IMR-90 (cell line): ENCODE measurements around the gene ASL. TPM values are rescaled to one million over a fixed set of nuclear protein-coding genes. Genes with fewer than 3 reads are reported as not detected.

Source experiments
- ATAC-seq: fragments of 200-7000 bp; cut with Tn5 transposase; 2 replicates; pipeline ENCODE4 v1.9.1; 2020; ENCODE audit warnings: low read depth, mild to moderate bottlenecking, moderate library complexity
- BruUV-seq: library from RNA; stranded (reverse); fragments of 400-500 nt; replicated peaks from 2 replicates; lab custom pipeline; 2021; lab: Mats Ljungman, UMichigan
- CTCF ChIA-PET: fragments of 300-600 bp; formaldehyde crosslinking; extraction: SDS; loops from one replicate; lab custom pipeline; 2021; ENCODE audit warnings: antibody characterized with exemption; lab: Yijun Ruan, JAX
- POLR2A ChIA-PET: fragments of 300-600 bp; sonication (Branson Sonifier 250); formaldehyde crosslinking; loops from one replicate; lab custom pipeline; 2022; ENCODE audit warnings: antibody characterized with exemption; ENCODE audit not compliant: unreplicated experiment; lab: Charles Lee
- DNase-seq: peaks from one replicate; pipeline ENCODE4 v3.0.0; 2013
- H2AFZ ChIP-seq: replicated peaks from 2 replicates; pipeline ENCODE3; 2013; ENCODE audit warnings: low read length, mild to moderate bottlenecking; ENCODE audit not compliant: poor library complexity
- H2AK5ac ChIP-seq: 2 replicates; pipeline ENCODE4 v1.6.1; 2013; ENCODE audit warnings: low read depth, low read length, inconsistent platforms
- H2AK9ac ChIP-seq: replicated peaks from 2 replicates; pipeline ENCODE3; 2013; ENCODE audit warnings: mild to moderate bottlenecking, low read depth, low read length, moderate library complexity; ENCODE audit not compliant: poor library complexity
- H2BK120ac ChIP-seq: 2 replicates; pipeline ENCODE4 v1.6.1; 2013; ENCODE audit warnings: low read depth, low read length, inconsistent platforms
- H2BK15ac ChIP-seq: 3 replicates; pipeline ENCODE4 v1.6.1; 2013; ENCODE audit warnings: low read depth, low read length, inconsistent platforms
- H2BK20ac ChIP-seq: 2 replicates; pipeline ENCODE4 v1.6.1; 2013; ENCODE audit warnings: low read depth, mild to moderate bottlenecking, inconsistent platforms, low read length, moderate library complexity
- H2BK5ac ChIP-seq: 2 replicates; pipeline ENCODE4 v1.6.1; 2013; ENCODE audit warnings: mild to moderate bottlenecking, low read depth, low read length, inconsistent platforms; ENCODE audit not compliant: poor library complexity, severe bottlenecking
- H3K14ac ChIP-seq: replicated peaks from 2 replicates; pipeline ENCODE4 v1.6.1; 2013; ENCODE audit warnings: low read depth, low read length, inconsistent platforms
- H3K18ac ChIP-seq: 2 replicates; pipeline ENCODE4 v1.6.1; 2013; ENCODE audit warnings: low read depth, low read length, control low read depth
- H3K23ac ChIP-seq: 2 replicates; pipeline ENCODE4 v1.6.1; 2013; ENCODE audit warnings: low read depth, low read length, inconsistent platforms
- H3K27ac ChIP-seq: 2 replicates; pipeline ENCODE4 v1.5.1; 2013; ENCODE audit warnings: mild to moderate bottlenecking, control low read depth, low read length; ENCODE audit not compliant: insufficient read depth
- H3K27me3 ChIP-seq: 2 replicates; pipeline ENCODE4 v1.6.1; 2013; ENCODE audit warnings: low read length; ENCODE audit not compliant: control insufficient read depth, insufficient read depth
- H3K36me3 ChIP-seq: 2 replicates; pipeline ENCODE4 v1.6.1; 2013; ENCODE audit warnings: low read length, mixed read lengths; ENCODE audit not compliant: control insufficient read depth, insufficient read depth
- H3K4ac ChIP-seq: 2 replicates; pipeline ENCODE4 v1.6.1; 2013; ENCODE audit warnings: low read depth, low read length, inconsistent platforms
- H3K4me1 ChIP-seq: 2 replicates; pipeline ENCODE4 v1.6.1; 2013; ENCODE audit warnings: low read length, mixed read lengths; ENCODE audit not compliant: control insufficient read depth, insufficient read depth
- H3K4me2 ChIP-seq: 2 replicates; pipeline ENCODE4 v1.6.1; 2013; ENCODE audit warnings: low read depth, mild to moderate bottlenecking, control low read depth, low read length, moderate library complexity
- H3K4me3 ChIP-seq: 2 replicates; pipeline ENCODE4 v1.5.1; 2013; ENCODE audit warnings: low read depth, mild to moderate bottlenecking, control low read depth, low read length, moderate library complexity; ENCODE audit not compliant: insufficient read depth
- H3K56ac ChIP-seq: 2 replicates; pipeline ENCODE4 v1.6.1; 2013; ENCODE audit warnings: low read length, inconsistent platforms; ENCODE audit not compliant: insufficient read depth; ENCODE audit errors: extremely low read depth
- H3K79me1 ChIP-seq, 2 experiments: 2 replicates each; pipeline ENCODE4 v1.6.1; 2013; ENCODE audit warnings: low read length in 2 of 2, inconsistent platforms in 1 of 2, low read depth in 1 of 2
- H3K9ac ChIP-seq: 2 replicates; pipeline ENCODE4 v1.6.1; 2013; ENCODE audit warnings: low read depth, low read length, control low read depth
- H3K9me1 ChIP-seq: 2 replicates; pipeline ENCODE4 v1.6.1; 2013; ENCODE audit warnings: low read length, inconsistent platforms; ENCODE audit not compliant: insufficient read depth
- H3K9me3 ChIP-seq: 2 replicates; pipeline ENCODE4 v1.6.1; 2013; ENCODE audit warnings: low read length; ENCODE audit not compliant: control insufficient read depth, insufficient read depth
- H4K20me1 ChIP-seq: 2 replicates; pipeline ENCODE4 v1.6.1; 2013; ENCODE audit warnings: low read length, inconsistent platforms; ENCODE audit not compliant: insufficient read depth
- H4K5ac ChIP-seq: 2 replicates; pipeline ENCODE4 v1.6.1; 2013; ENCODE audit warnings: mild to moderate bottlenecking, low read depth, low read length, control low read depth
- H4K8ac ChIP-seq, 2 experiments: 2 replicates each; pipeline ENCODE4 v1.6.1; 2013; ENCODE audit warnings: low read depth in 2 of 2, low read length in 2 of 2, control low read depth in 1 of 2, inconsistent platforms in 1 of 2
- H4K91ac ChIP-seq: 2 replicates; pipeline ENCODE4 v1.6.1; 2013; ENCODE audit warnings: low read depth, low read length, inconsistent platforms; ENCODE audit not compliant: insufficient read depth
- MAZ ChIP-seq: IDR thresholded peaks from 2 replicates; pipeline ENCODE4 v1.6.1; 2012; ENCODE audit warnings: low read depth, mild to moderate bottlenecking, low read length, improper control_type of control experiment, moderate library complexity, borderline replicate concordance
- MXI1 ChIP-seq: IDR thresholded peaks from 2 replicates; pipeline ENCODE4 v1.6.1; 2012; ENCODE audit warnings: low read depth, mild to moderate bottlenecking, low read length, moderate library complexity, borderline replicate concordance
- RFX5 ChIP-seq: IDR thresholded peaks from 2 replicates; pipeline ENCODE4 v1.8.0; 2012; ENCODE audit warnings: low read depth, mild to moderate bottlenecking, low read length, moderate library complexity
- WGBS, 2 experiments: methylation state at CpG; one replicate each; pipeline versions ENCODE4 v1.1.5 to v1.1.7; 2013; ENCODE audit warnings: missing lambda C conversion rate in 2 of 2; ENCODE audit not compliant: insufficient read length in 1 of 2; ENCODE audit errors: extremely low coverage in 2 of 2; 5-methylcytosine and 5-hydroxymethylcytosine counted together
- dilution Hi-C: fragments of 300-500 bp; cut with HindIII; formaldehyde crosslinking; loops from one replicate; pipeline ENCODE4 v1.14.3; 2018; ENCODE audit warnings: low sequenced_read_pairs; ENCODE audit not compliant: unreplicated experiment
- in situ Hi-C: fragments of 300-500 bp; cut with MboI; formaldehyde crosslinking; loops from 3 replicates; pipeline ENCODE4 v1.14.3; 2019; ENCODE audit warnings: low sequenced_read_pairs, inconsistent platforms, mixed read lengths
- intact Hi-C: fragments of 100-400 bp; cut with micrococcal nuclease; formaldehyde crosslinking; loops from 2 replicates; pipeline ENCODE4 v1.10.0; 2022
- polyA plus RNA-seq, 3 experiments: library from polyadenylated mRNA; depleted of rRNA; stranded (reverse); fragments of >200 nt; gene quantifications; 2 replicates each; pipeline ENCODE4 v1.2.3, GENCODE V29; 2012; ENCODE audit warnings: low replicate concordance in 1 of 3
- total RNA-seq: library from RNA; depleted of rRNA; stranded (reverse); fragments of >200 nt; gene quantifications from 2 replicates; pipeline ENCODE4 v1.2.3, GENCODE V29; 2012

The ASL gene
- total and polyA plus RNA-seq, 2 of the 4 experiments (the other 2 are of a cell fraction), result 49.0 to 50.0 TPM

DNA sequence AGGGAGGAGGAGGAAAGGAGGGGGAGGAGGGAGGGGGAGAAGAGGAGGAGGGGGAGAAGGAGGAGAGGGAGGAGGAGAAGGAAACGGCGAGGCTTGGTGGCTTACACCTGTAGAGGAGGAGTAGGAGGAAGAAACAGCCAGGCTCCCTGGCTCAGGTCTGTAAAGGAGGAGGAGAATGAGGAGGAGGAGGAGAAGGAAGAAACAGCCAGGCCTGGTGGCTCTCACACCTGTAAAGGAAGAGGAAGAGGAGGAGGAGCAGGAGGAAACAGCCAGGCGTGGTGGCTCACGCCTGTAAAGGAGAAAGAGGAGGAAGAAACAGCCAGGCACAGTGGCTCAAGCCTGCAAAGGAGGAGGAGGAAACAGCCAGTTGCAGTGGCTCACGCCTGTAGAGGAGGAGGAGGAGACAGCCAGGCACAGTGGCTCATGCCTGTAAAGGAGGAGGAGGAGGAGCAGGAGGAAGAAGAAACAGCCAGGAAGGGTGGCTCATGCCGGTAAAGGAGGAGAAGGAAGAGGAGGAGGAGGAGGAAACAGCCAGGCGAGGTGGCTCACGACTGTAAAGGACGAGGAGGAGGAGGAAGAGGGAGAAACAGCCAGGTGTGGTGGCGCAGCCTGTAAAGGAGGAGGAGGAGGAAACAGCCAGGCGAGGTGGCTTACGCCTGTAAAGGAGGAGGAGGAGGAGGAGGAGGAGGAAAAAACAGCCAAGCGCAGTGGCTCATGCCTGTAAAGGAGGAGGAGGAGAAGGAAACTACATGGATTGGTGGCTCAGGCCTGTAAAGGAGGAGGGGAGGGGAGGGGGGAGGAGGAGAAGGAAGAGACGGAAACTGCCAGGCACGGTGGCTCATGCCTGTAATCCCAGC lies 24.2 kb downstream of the ASL start:
- peak overlapping the region; percentile 43 for H3K4me3 ChIP-seq
- TF ChIP-seq MXI1 (peak; percentile 14; the same call in 1 of the 2 replicates), MAZ (peak; percentile 59; the same call in 1 of the 2 replicates), RFX5 (no peak)
- peak overlapping the region; percentile 72 for H2AK5ac ChIP-seq
- peak overlapping the region; percentile 87 for H3K18ac ChIP-seq
- 0 out of 2 replicates have a peak overlapping the region, but pooled peaks have one; percentile 5 for H3K56ac ChIP-seq
- peak overlapping the region; percentile 95 for H3K4ac ChIP-seq
- no peaks in the 10 kb centered on the region for H3K27me3 ChIP-seq
- H2BK20ac ChIP-seq, result peak overlapping the region; percentile 58
- 3% methylated on average over 10 of the region's 15 CpGs; no CpG with 5 or more reads in 1 of the 2 experiments for WGBS, 2 experiments
- H2AFZ ChIP-seq, result peak overlapping the region; percentile 87
- H2BK15ac ChIP-seq, result peak overlapping the region; percentile 83; the same call in 2 of the 3 replicates
- in situ Hi-C loops, result no loop called here
- no peaks in the 10 kb centered on the region for H3K36me3 ChIP-seq
- H3K79me1 ChIP-seq, result peaks cover 0 to 8% of the 10 kb centered on the region in 2 experiments; a peak in 3 of 4 replicates
- H3K9me1 ChIP-seq, result peaks cover 10% of the 10 kb centered on the region
- peak overlapping the region; percentile 50 to 87 for H4K8ac ChIP-seq
- H2BK120ac ChIP-seq, result peak overlapping the region; percentile 94
- peak overlapping the region; percentile 93 for H4K5ac ChIP-seq
- peak overlapping the region; percentile 87 for H3K4me2 ChIP-seq
- peak overlapping the region; percentile 94 for H2AK9ac ChIP-seq
- POLR2A ChIA-PET, result interaction anchor here (0.6 to 0.7 kb wide), 3 partner anchors 23 to 256 kb away, joined by 5 to 13 read pairs (median 12); no protein-coding TSS in a partner anchor
- no peaks in the 10 kb centered on the region for H4K20me1 ChIP-seq
- BruUV-seq, result no TSS peak
- H3K23ac ChIP-seq, result peak overlapping the region; percentile 83
- H3K27ac ChIP-seq, result peak overlapping the region; percentile 79
- H3K14ac ChIP-seq, result peak overlapping the region; percentile 82
- H3K9ac ChIP-seq, result peak overlapping the region; percentile 35
- DNase-seq (peak; percentile 89), ATAC-seq (peak; percentile 94)
- dilution Hi-C loops, result no loop called here
- H2BK5ac ChIP-seq, result peak overlapping the region; percentile 88
- no peaks in the 10 kb centered on the region for H3K9me3 ChIP-seq
- CTCF ChIA-PET, result no interaction called here
- peaks cover 6% of the 10 kb centered on the region for H3K4me1 ChIP-seq
- peak overlapping the region; percentile 96 for H4K91ac ChIP-seq
- intact Hi-C loops, result no loop called here
